Measurements from ENCODE around the gene SIX4. TPM values are rescaled to one million over a fixed set of nuclear protein-coding genes. Genes with fewer than 3 reads are reported as not detected.
A peak's percentile ranks its signal among the peaks of the same experiment; 100 is the strongest.

SIX4 gene
- total RNA-seq: 17.4 to 18.0 TPM (median 17.9 TPM) in 3 replicates

DNA sequence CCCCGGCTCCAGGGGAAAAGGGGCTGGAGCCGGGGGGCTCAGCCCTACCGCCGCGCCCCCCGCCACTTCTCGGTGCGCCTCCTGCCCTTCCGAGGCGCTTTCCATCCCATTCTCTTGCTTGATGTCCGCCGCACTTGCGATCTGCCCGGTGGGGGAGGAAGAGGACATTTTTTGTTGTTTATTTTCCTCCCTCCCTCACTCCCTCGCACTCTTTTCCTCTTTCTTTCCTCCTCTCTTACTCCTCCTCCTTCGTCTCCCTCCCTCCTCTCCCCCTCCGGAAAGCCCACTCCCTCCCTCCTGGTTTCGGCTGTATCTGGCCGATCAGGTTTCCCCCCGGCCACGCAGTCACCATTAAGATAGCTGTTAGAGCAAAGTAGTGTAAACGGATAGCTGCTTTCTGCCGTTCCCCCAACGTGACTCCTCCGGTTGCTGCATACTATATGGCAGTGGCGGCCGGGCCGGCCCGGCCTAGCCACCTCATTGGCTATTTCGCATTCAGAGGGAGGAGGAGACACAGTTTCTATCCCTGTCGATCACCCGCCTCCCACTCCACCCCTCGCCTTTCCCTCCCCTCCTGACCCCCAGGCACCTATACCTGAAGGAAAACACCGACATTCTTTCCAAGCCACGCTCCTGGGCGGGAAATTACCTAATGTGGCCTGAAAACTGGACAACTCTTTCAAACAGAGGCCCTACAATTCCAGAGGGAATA is at the start of gene SIX4:
SIX4 (minus strand) TSS at position 445 of the 712 bp plus-strand sequence; CDS start at position 168, 277 bp downstream.
- no peaks in the 10 kb centered on the region for H3K9me3 Mint-ChIP-seq
- H3K4me3 Mint-ChIP-seq: peak within 1 kb of the TSS; percentile 93
- H3K36me3 Mint-ChIP-seq: no peaks in the 10 kb centered on the region
- DNase-seq (ENCODE audit: low spot score in 2 of 2, unreplicated experiment in 2 of 2): peak; percentile 45 to 71
- H3K27ac Mint-ChIP-seq: peak within 1 kb of the TSS; percentile 98
- H3K27me3 Mint-ChIP-seq (ENCODE audit: low read depth): peaks cover 6% of the 10 kb centered on the region
- H3K4me1 Mint-ChIP-seq: peaks cover 20% of the 10 kb centered on the region
- TF ChIP-seq, protein P1, sequence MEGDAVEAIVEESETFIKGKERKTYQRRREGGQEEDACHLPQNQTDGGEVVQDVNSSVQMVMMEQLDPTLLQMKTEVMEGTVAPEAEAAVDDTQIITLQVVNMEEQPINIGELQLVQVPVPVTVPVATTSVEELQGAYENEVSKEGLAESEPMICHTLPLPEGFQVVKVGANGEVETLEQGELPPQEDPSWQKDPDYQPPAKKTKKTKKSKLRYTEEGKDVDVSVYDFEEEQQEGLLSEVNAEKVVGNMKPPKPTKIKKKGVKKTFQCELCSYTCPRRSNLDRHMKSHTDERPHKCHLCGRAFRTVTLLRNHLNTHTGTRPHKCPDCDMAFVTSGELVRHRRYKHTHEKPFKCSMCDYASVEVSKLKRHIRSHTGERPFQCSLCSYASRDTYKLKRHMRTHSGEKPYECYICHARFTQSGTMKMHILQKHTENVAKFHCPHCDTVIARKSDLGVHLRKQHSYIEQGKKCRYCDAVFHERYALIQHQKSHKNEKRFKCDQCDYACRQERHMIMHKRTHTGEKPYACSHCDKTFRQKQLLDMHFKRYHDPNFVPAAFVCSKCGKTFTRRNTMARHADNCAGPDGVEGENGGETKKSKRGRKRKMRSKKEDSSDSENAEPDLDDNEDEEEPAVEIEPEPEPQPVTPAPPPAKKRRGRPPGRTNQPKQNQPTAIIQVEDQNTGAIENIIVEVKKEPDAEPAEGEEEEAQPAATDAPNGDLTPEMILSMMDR (IDR thresholded peaks at IDR 0.05; ENCODE audit: unreplicated experiment): no peak

DNA sequence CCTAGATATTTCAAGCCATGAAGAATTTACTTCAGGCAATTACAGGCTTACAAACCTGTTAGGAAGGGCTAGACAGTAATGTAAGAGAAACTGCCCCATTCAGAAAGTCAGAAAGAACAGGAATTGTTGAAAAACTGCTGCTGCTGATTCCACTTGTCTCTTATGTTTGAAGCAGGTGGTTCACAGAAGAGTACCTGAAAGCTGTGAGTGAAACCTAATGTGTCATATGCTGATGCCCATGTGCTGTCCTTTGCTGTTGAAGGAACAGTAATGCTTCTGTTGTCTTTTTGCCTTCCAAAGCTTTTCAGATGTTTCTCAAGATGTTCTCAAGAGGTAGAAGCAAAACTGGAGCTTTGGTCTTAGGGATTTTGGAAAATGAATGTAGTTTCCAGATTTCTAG is 49.4 kb upstream of the SIX4 start:
- H3K36me3 Mint-ChIP-seq: peaks cover 2% of the 10 kb centered on the region
- no peaks in the 10 kb centered on the region for H3K9me3 Mint-ChIP-seq
- DNase-seq (ENCODE audit: low spot score in 2 of 2, unreplicated experiment in 2 of 2): no peak
- H3K4me3 Mint-ChIP-seq: no peak overlapping the region
- no peak overlapping the region for H3K27ac Mint-ChIP-seq
- H3K27me3 Mint-ChIP-seq (ENCODE audit: low read depth): no peaks in the 10 kb centered on the region
- TF ChIP-seq, protein P1 (IDR thresholded peaks at IDR 0.05; ENCODE audit: unreplicated experiment): no peak
- H3K4me1 Mint-ChIP-seq: no peaks in the 10 kb centered on the region

DNA sequence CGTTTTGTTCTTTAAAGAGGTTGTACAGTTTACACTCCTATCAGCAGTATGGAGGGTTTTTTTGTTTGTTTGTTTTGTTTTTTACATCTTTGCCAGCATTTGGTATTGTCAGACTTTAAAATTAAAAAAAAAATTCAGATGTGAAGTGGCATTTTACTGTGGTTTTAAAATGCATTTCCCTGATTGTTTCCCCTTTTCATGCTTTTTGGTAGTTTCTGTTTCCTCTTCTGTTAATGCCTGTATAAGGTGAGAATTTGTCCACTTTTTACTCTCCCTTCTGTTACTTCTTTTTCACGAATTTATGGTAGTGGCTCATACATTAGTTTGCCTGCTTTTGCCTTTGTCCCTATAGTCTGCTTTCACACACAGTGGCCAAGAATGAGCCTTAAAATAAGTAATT is 47.0 kb upstream of the SIX4 start:
- no peaks in the 10 kb centered on the region for H3K4me1 Mint-ChIP-seq
- peaks cover 3% of the 10 kb centered on the region for H3K36me3 Mint-ChIP-seq
- TF ChIP-seq, protein P1 (IDR thresholded peaks at IDR 0.05; ENCODE audit: unreplicated experiment): no peak
- H3K9me3 Mint-ChIP-seq: no peaks in the 10 kb centered on the region
- H3K27ac Mint-ChIP-seq: no peak overlapping the region
- no peak overlapping the region for H3K4me3 Mint-ChIP-seq
- no peak for DNase-seq (ENCODE audit: low spot score in 2 of 2, unreplicated experiment in 2 of 2)
- no peaks in the 10 kb centered on the region for H3K27me3 Mint-ChIP-seq (ENCODE audit: low read depth)

DNA sequence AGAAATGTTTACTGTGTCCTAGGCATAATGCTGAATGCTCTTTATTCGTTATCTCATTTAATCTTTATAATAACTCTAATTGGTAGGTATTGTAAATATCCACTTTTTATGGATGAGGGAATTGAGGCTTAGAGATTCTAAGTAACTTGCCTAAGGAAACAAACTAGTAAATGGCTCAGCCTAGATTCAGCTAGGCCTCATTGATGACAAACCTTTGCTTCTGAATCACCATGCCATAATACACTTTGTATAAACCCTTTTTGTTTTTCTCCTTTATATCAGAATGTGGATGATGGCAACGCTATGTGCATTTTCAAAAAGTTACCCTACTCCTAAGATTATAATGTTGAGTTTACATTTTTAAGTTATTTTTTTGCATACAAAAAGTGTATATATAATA is 44.5 kb upstream of the SIX4 start:
- DNase-seq (ENCODE audit: low spot score in 2 of 2, unreplicated experiment in 2 of 2): no peak
- Mint-ChIP-seq H3K9me3 (no peaks in the 10 kb centered on the region), H3K36me3 (peaks cover 5% of the 10 kb centered on the region), H3K27ac (no peak overlapping the region), H3K4me3 (no peak overlapping the region), H3K4me1 (peaks cover 3% of the 10 kb centered on the region), H3K27me3 (ENCODE audit: low read depth) (no peaks in the 10 kb centered on the region)
- TF ChIP-seq, protein P1 (IDR thresholded peaks at IDR 0.05; ENCODE audit: unreplicated experiment): no peak

DNA sequence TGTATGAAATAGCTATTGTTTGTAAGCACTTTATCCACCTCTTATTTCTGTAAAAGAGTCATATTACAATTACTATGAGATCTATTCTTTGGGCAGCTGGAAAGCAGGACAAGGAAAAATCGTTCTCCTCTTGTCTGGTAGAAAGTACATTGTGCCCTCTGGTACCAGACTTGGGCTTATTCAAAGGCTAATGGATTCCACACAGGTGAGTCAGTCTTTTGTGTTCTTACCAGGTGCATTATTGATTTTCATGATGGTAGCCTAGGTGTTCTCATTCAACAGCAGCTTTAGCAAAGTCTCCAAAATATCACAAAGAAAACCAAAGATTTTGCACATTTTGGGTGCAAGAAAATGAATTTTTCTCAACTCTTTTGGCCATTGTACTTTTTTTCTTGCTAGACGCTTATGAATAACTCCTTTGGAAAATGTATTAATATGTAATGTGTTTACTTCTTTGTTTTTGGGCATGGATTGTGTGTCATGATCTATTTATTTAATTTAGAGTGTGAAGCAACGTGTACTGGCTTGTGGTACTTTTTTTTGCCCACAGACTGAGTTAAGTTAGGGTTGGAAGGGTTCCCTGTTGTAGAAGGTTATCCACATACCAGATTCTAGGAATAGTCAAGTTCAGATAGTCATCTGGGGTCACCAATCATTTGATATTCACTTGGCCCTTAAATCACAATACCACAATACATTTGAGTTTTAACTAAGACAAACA is 36.7 kb upstream of the SIX4 start:
- H3K9me3 Mint-ChIP-seq: no peaks in the 10 kb centered on the region
- DNase-seq (ENCODE audit: low spot score in 2 of 2, unreplicated experiment in 2 of 2): no peak
- no peaks in the 10 kb centered on the region for H3K27me3 Mint-ChIP-seq (ENCODE audit: low read depth)
- H3K36me3 Mint-ChIP-seq: peaks cover 2% of the 10 kb centered on the region
- H3K4me3 Mint-ChIP-seq: no peak overlapping the region
- no peak overlapping the region for H3K27ac Mint-ChIP-seq
- H3K4me1 Mint-ChIP-seq: peaks cover 23% of the 10 kb centered on the region
- TF ChIP-seq, protein P1 (IDR thresholded peaks at IDR 0.05; ENCODE audit: unreplicated experiment): no peak

Measured in mesothelial cell of epicardium (in vitro differentiated cells).